RWPE2 (cell line): Measurements from ENCODE around the gene DOCK10.

Experiments
- ATAC-seq: fragments of 200-7000 bp; cut with Tn5 transposase; 3 replicates; pipeline ENCODE4 v1.9.1; 2021; ENCODE audit warnings: low read depth
- DNase-seq: peaks from one replicate; pipeline ENCODE4 v3.0.0-alpha.2; 2020; ENCODE audit warnings: low spot score
- H3K27ac ChIP-seq: fragments of 450-650 bp; 2 replicates; pipeline ENCODE4 v1.5.1; 2017; ENCODE audit warnings: mild to moderate bottlenecking; ENCODE audit not compliant: poor library complexity, severe bottlenecking
- H3K27me3 ChIP-seq: fragments of 250-450 bp; sonication (Bioruptor Pico); 2 replicates; pipeline ENCODE4 v1.5.1; 2021; ENCODE audit warnings: mild to moderate bottlenecking, moderate library complexity; ENCODE audit not compliant: insufficient read depth, poor library complexity, severe bottlenecking
- H3K36me3 ChIP-seq: fragments of 250-450 bp; sonication (Bioruptor Pico); 2 replicates; pipeline ENCODE4 v1.5.1; 2020; ENCODE audit warnings: low read depth, mild to moderate bottlenecking, moderate library complexity
- H3K4me1 ChIP-seq: fragments of 250-450 bp; sonication (Bioruptor Pico); 2 replicates; pipeline ENCODE4 v1.5.1; 2021; ENCODE audit warnings: mild to moderate bottlenecking, moderate library complexity; ENCODE audit not compliant: insufficient read depth, poor library complexity, severe bottlenecking
- H3K4me3 ChIP-seq: fragments of 250-450 bp; sonication (Bioruptor Pico); 2 replicates; pipeline ENCODE4 v1.5.1; 2021; ENCODE audit warnings: mild to moderate bottlenecking, moderate library complexity; ENCODE audit not compliant: severe bottlenecking
- H3K9me3 ChIP-seq: fragments of 250-450 bp; sonication (Bioruptor Pico); 2 replicates; pipeline ENCODE4 v1.5.1; 2021; ENCODE audit warnings: mild to moderate bottlenecking, moderate library complexity; ENCODE audit not compliant: severe bottlenecking
- TF ChIP-seq, protein P1 (sequence below): fragments of 450-650 bp; IDR thresholded peaks from one replicate; pipeline ENCODE4 v1.5.1; 2017; ENCODE audit warnings: mild to moderate bottlenecking, moderate library complexity; ENCODE audit not compliant: poor library complexity, severe bottlenecking

DOCK10 gene

GRCh38 chr2:225025917-225026571 is 16.2 kb downstream of the DOCK10 start:
- Histone ChIP-seq H3K27ac (no peak overlapping the region), H3K4me1 (no peaks in the 10 kb centered on the region), H3K27me3 (no peaks in the 10 kb centered on the region), H3K9me3 (no peaks in the 10 kb centered on the region), H3K36me3 (no peaks in the 10 kb centered on the region), H3K4me3 (no peak overlapping the region)
- DNase-seq, result no peak
- TF ChIP-seq, protein P1, sequence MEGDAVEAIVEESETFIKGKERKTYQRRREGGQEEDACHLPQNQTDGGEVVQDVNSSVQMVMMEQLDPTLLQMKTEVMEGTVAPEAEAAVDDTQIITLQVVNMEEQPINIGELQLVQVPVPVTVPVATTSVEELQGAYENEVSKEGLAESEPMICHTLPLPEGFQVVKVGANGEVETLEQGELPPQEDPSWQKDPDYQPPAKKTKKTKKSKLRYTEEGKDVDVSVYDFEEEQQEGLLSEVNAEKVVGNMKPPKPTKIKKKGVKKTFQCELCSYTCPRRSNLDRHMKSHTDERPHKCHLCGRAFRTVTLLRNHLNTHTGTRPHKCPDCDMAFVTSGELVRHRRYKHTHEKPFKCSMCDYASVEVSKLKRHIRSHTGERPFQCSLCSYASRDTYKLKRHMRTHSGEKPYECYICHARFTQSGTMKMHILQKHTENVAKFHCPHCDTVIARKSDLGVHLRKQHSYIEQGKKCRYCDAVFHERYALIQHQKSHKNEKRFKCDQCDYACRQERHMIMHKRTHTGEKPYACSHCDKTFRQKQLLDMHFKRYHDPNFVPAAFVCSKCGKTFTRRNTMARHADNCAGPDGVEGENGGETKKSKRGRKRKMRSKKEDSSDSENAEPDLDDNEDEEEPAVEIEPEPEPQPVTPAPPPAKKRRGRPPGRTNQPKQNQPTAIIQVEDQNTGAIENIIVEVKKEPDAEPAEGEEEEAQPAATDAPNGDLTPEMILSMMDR, result no peak
- ATAC-seq, result peak; percentile 66; the same call in 2 of the 3 replicates

- Histone ChIP-seq H3K27ac (no peak overlapping the region), H3K4me1 (no peaks in the 10 kb centered on the region), H3K9me3 (no peaks in the 10 kb centered on the region), H3K36me3 (no peaks in the 10 kb centered on the region), H3K27me3 (no peaks in the 10 kb centered on the region), H3K4me3 (no peak overlapping the region)
- TF ChIP-seq, protein P1, result no peak
- no peak for DNase-seq
- no peak for ATAC-seq
Observed at GRCh38 chr2:225022188-225022587, 20.1 kb downstream of the DOCK10 start.

GRCh38 chr2:225020168-225020849 is 22.0 kb downstream of the DOCK10 start:
- no peak overlapping the region for H3K27ac ChIP-seq
- ATAC-seq, result no peak

DNA sequence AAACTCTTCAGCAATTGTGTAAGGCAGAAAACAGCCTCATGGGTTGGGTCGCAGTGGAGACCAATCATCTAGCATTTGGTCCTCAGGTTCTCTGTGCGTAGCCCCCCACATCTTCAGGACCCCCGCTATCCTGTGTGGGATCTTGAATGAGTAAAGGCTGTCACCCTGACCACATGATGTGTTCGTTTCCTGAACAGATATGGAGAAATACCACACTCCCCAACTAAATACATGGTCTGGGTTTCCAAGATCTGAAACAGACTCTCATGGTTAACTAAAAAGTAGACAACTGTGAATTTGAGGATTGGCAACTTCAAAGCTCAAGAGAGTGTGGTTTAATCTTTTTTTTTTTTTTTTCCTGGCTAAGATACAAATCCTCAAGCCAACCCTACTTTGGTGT is 23.2 kb downstream of the DOCK10 start:
- no peaks in the 10 kb centered on the region for H3K9me3 ChIP-seq
- no peaks in the 10 kb centered on the region for H3K36me3 ChIP-seq
- no peak for ATAC-seq
- TF ChIP-seq, protein P1, result no peak
- no peaks in the 10 kb centered on the region for H3K4me1 ChIP-seq
- DNase-seq, result no peak
- H3K4me3 ChIP-seq, result no peak overlapping the region
- H3K27ac ChIP-seq, result no peak overlapping the region
- no peaks in the 10 kb centered on the region for H3K27me3 ChIP-seq

More at GRCh38 chr2:225020168-225020849, 22.0 kb downstream of the DOCK10 start:
- no peaks in the 10 kb centered on the region for H3K9me3 ChIP-seq
- no peaks in the 10 kb centered on the region for H3K4me1 ChIP-seq
- no peaks in the 10 kb centered on the region for H3K27me3 ChIP-seq
- no peak overlapping the region for H3K4me3 ChIP-seq
- no peaks in the 10 kb centered on the region for H3K36me3 ChIP-seq
- no peak for DNase-seq
- TF ChIP-seq, protein P1, result no peak

DNA sequence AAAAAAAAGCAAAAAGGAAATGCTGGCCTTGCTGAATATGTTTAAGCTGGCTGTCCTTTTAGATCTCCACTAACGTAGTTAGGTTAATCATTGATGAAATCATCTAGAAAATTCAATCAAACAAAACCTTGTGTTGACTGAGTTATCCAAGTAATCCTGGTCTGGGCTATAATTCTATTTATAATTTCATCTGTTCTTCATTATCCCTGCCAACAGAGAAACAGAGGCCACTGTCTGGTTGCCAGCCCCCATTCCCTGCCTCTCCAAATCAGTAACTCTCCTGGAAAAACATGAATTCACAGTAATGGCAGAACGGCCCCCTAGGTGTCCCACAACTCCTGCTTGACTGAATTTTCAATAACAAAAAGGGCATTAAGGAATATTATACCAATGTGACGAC is 24.6 kb downstream of the DOCK10 start:
- no peak for DNase-seq
- H3K9me3 ChIP-seq, result no peaks in the 10 kb centered on the region
- TF ChIP-seq, protein P1, result no peak
- no peaks in the 10 kb centered on the region for H3K36me3 ChIP-seq
- H3K4me3 ChIP-seq, result no peak overlapping the region
- no peaks in the 10 kb centered on the region for H3K27me3 ChIP-seq
- no peak for ATAC-seq
- no peak overlapping the region for H3K27ac ChIP-seq
- no peaks in the 10 kb centered on the region for H3K4me1 ChIP-seq
